ENCODE data around the gene ISOC2.

- TF ChIP-seq POLR2A (IDR thresholded peaks at IDR 0.05) (no peak), CTCF (IDR thresholded peaks at IDR 0.05) (no peak)
These were observed 28.5 kb upstream of the ISOC2 start for GRCh38 chr19:55489711-55490477.

Data from adrenal gland (tissue), 5 donors.